Progenitor cell of endocrine pancreas (in vitro differentiated cells): ENCODE measurements around the gene KDM6A. TPM values are rescaled to one million over a fixed set of nuclear protein-coding genes. Genes with fewer than 3 reads are reported as not detected.
"Not testable (repeated sequence)": the region's sequence is repeated elsewhere in the genome, so short reads cannot be mapped to it uniquely, and the experiment has no call there.

Experiments
- DNase-seq: peaks from one replicate; pipeline ENCODE4 v3.0.0; 2021; ENCODE audit warnings: low spot score; ENCODE audit not compliant: unreplicated experiment
- H3K27ac Mint-ChIP-seq: 2 replicates; pipeline ENCODE4 v1.8.0; 2021; ENCODE audit warnings: mild to moderate bottlenecking, moderate library complexity, mixed read lengths
- H3K27me3 Mint-ChIP-seq: 2 replicates; pipeline ENCODE4 v1.8.0; 2021; ENCODE audit warnings: mixed read lengths
- H3K36me3 Mint-ChIP-seq: 2 replicates; pipeline ENCODE4 v1.8.0; 2022; ENCODE audit warnings: mixed read lengths; ENCODE audit not compliant: insufficient read depth
- H3K4me1 Mint-ChIP-seq: 2 replicates; pipeline ENCODE4 v1.8.0; 2021; ENCODE audit warnings: low read depth, mixed read lengths
- H3K4me3 Mint-ChIP-seq: 2 replicates; pipeline ENCODE4 v1.8.0; 2021; ENCODE audit warnings: low read depth, mild to moderate bottlenecking, moderate library complexity, mixed read lengths
- H3K9me3 Mint-ChIP-seq: 2 replicates; pipeline ENCODE4 v1.8.0; 2021; ENCODE audit warnings: low read depth, mixed read lengths
- long read RNA-seq: library from polyadenylated mRNA; unstranded; transcript quantifications from one replicate; pipeline ENCODE4 v2.0.0, GENCODE V29; 2020
- total RNA-seq: library from RNA; stranded (reverse); gene quantifications from 2 replicates; pipeline ENCODE4 v1.2.1, GENCODE V29; 2021
- TF ChIP-seq, protein P1 (sequence below): fragments of 200-600 bp; sonication (generic); IDR thresholded peaks from one replicate; pipeline ENCODE4 v1.5.0; 2021; ENCODE audit warnings: antibody characterized with exemption, mild to moderate bottlenecking; ENCODE audit not compliant: unreplicated experiment

Gene KDM6A
- 102 and 112 TPM in 2 replicates for total RNA-seq
- long read RNA-seq, partial matches to known transcripts: 68 of 250 reads
- long read RNA-seq, other reads (novel, unspliced or antisense): 181 of 250 reads

DNA sequence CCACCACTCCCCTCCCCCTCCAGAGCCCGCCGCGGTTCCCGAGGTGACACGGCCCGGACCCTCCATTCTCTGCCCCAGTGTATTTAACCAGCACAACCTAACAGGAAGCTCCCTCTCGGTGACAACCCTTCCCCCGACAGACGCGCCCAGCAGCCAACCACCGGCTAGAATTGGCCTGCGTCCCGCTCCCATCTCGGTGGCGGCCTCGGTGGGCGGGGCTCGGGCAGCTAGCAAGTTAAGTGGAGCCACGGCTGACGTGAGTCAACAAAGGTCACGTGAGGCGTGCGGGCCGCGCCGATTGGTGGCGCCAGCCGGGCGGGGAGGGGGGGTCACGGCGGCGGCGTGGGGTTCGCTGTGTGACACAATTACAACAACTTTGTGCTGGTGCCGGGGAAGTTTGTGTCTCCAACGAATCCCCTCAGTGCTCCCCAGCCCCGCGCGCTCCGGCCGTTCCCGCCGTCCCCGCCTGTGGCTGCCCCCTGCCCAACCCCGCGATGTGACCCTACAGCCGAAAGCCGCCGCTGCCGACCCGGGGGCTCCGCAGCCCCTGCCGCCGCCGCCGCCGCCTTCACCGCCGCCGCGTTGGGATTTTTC, at the start of gene KDM6A:
Gene KDM6A, plus strand, starts transcription at position 368 of the 594 bp plus-strand sequence. CDS start 364 bp downstream, outside the sequence.
- Mint-ChIP-seq H3K4me3 (peak within 1 kb of the TSS; percentile 96), H3K36me3 (peaks cover 3% of the 10 kb centered on the region), H3K9me3 (peaks cover 7% of the 10 kb centered on the region), H3K4me1 (peaks cover 7% of the 10 kb centered on the region), H3K27me3 (no peaks in the 10 kb centered on the region), H3K27ac (peak within 1 kb of the TSS; percentile 99)
- TF ChIP-seq, protein P1, sequence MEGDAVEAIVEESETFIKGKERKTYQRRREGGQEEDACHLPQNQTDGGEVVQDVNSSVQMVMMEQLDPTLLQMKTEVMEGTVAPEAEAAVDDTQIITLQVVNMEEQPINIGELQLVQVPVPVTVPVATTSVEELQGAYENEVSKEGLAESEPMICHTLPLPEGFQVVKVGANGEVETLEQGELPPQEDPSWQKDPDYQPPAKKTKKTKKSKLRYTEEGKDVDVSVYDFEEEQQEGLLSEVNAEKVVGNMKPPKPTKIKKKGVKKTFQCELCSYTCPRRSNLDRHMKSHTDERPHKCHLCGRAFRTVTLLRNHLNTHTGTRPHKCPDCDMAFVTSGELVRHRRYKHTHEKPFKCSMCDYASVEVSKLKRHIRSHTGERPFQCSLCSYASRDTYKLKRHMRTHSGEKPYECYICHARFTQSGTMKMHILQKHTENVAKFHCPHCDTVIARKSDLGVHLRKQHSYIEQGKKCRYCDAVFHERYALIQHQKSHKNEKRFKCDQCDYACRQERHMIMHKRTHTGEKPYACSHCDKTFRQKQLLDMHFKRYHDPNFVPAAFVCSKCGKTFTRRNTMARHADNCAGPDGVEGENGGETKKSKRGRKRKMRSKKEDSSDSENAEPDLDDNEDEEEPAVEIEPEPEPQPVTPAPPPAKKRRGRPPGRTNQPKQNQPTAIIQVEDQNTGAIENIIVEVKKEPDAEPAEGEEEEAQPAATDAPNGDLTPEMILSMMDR: no peak
- DNase-seq: peak; percentile 90

DNA sequence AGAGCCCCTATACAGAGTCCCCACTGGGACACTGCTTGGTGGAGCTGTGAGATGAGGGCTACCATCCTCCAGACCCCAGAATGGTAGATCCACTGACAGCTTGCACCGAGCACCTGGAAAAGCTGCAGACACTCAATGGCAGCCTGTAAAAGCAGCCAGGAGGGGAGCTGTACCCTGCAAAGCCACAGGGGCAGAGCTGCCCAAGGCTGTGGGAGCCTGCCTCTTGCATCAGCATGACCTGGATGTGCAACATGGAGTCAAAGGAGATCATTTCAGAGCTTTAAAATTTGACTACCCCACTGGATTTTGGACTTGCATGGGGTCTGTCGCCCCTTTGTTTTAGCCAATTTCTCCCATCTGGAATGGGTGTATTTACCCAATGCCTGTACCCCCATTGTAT, 49.8 kb upstream of the KDM6A start:
- H3K4me1 Mint-ChIP-seq, H3K27me3 Mint-ChIP-seq, DNase-seq, H3K4me3 Mint-ChIP-seq, H3K27ac Mint-ChIP-seq, H3K36me3 Mint-ChIP-seq: not testable (repeated sequence)
- H3K9me3 Mint-ChIP-seq: peaks cover 13% of the 10 kb centered on the region

DNA sequence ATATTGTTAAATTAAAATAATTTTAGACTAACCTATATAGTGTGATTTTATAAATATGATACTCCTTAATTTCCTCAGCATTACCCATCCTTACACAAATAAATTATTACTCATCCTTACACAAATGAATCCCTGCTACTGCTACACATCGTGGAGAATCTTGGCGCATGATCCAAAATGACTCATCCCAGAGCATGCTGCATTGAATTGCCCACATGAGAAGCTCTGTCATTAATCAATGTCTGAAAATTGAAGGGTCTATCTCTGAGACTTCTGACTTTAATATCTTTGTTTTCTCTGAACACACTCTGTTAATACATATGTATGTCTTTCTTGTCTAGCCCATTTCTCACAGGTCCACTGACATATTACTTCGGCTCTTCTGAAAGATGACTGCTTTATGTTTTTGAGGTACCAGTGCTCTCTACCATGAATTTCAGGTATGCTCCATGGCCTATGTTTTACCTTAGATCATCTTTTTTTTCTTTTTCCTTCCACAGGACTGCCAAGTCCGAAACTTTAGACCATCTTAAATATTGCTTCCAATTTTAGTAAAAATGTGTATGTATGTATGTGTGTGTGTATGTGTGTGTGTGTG, 44.9 kb upstream of the KDM6A start:
- H3K4me3 Mint-ChIP-seq: no peak overlapping the region

DNA sequence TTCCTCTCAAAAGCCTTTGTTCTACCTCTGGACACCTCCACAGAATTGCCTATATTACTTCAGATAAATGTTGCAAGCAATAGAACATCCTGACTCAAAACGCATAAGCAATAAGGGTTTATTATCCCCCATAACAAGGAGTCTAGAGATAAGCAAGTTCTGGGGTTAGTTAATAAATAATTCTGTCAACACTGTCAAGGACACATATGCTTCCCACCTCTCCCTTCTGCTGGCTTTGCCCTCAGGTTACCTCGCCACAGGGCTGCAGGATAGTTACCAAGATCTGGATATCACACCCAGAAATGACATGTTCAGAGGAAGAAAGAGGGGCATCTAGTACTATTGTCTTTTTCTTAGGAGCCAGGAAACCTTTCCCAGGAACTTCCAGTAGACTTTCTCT, 43.2 kb upstream of the KDM6A start:
- peaks cover 1% of the 10 kb centered on the region for H3K4me1 Mint-ChIP-seq

More for the DNA sequence above, 44.9 kb upstream of the KDM6A start:
- DNase-seq: no peak
- Mint-ChIP-seq H3K36me3 (no peaks in the 10 kb centered on the region), H3K9me3 (peaks cover 6% of the 10 kb centered on the region), H3K4me1 (peaks cover 1% of the 10 kb centered on the region), H3K27me3 (no peaks in the 10 kb centered on the region), H3K27ac (no peak overlapping the region)
- TF ChIP-seq, protein P1: no peak

DNA sequence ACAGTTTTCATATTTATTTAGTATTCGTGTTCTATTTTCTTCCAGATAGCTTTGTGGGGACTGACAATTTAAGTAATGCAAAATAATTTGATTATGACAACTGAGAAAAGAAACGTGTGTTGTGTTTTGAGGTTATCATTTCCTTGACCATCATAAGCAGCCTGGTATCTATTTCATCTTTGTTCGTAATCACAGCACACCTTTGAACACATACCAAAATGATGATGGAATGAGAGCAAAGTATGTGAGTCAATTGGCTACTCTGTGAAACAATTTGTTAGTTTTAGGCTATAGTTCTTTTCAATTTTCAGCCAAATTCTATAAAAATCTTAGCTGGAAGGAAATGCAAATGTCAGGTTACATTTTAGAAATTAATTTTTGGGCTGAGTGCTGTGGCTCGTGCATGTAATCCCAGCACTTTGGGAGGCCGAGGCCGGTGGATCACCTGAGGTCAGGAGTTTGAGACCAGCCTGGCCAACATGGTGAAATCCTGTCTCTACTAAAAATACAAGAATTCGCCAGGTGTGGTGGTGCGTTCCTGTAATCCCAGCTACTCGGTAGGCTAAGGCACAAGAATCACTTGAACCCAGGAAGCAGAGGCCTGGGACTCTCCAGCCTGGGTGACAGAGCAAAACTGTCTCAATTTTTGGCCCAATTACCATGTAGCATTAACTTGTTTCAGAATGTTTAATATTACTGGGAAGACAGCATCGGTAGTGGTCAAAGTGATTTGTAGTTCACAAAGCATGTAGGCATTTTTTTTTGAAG, 30.3 kb upstream of the KDM6A start:
- TF ChIP-seq, protein P1: no peak
- H3K9me3 Mint-ChIP-seq: peaks cover 24% of the 10 kb centered on the region
- H3K27ac Mint-ChIP-seq: no peak overlapping the region
- H3K36me3 Mint-ChIP-seq: peaks cover under 1% of the 10 kb centered on the region
- no peak overlapping the region for H3K4me3 Mint-ChIP-seq
- no peaks in the 10 kb centered on the region for H3K4me1 Mint-ChIP-seq
- H3K27me3 Mint-ChIP-seq: no peaks in the 10 kb centered on the region
- DNase-seq: no peak

More for the DNA sequence above, 43.2 kb upstream of the KDM6A start:
- no peak for DNase-seq
- no peak overlapping the region for H3K4me3 Mint-ChIP-seq
- no peaks in the 10 kb centered on the region for H3K27me3 Mint-ChIP-seq
- no peak overlapping the region for H3K27ac Mint-ChIP-seq
- H3K9me3 Mint-ChIP-seq: peaks cover 3% of the 10 kb centered on the region
- TF ChIP-seq, protein P1: no peak
- H3K36me3 Mint-ChIP-seq: no peaks in the 10 kb centered on the region
